Type B pancreatic cell (in vitro differentiated cells): ENCODE measurements around the gene CENPV. TPM values are rescaled to one million over a fixed set of nuclear protein-coding genes. Genes with fewer than 3 reads are reported as not detected.
"Not testable (repeated sequence)": the region's sequence is repeated elsewhere in the genome, so short reads cannot be mapped to it uniquely, and the experiment has no call there.

Experiments used
- DNase-seq: peaks from one replicate; pipeline ENCODE4 v3.0.0; 2021; ENCODE audit warnings: mixed read lengths; ENCODE audit not compliant: unreplicated experiment; ENCODE audit errors: extremely low spot score
- H3K27ac Mint-ChIP-seq: 2 replicates; pipeline ENCODE4 v1.8.0; 2021; ENCODE audit warnings: mild to moderate bottlenecking, mixed read lengths
- H3K27me3 Mint-ChIP-seq: 2 replicates; pipeline ENCODE4 v1.8.0; 2021; ENCODE audit warnings: mixed read lengths
- H3K36me3 Mint-ChIP-seq: 2 replicates; pipeline ENCODE4 v1.8.0; 2021; ENCODE audit warnings: mixed read lengths
- H3K4me1 Mint-ChIP-seq: one replicate; pipeline ENCODE4 v1.8.0; 2021; ENCODE audit warnings: mixed read lengths; ENCODE audit not compliant: unreplicated experiment
- H3K4me3 Mint-ChIP-seq: 2 replicates; pipeline ENCODE4 v1.8.0; 2021; ENCODE audit warnings: mild to moderate bottlenecking, mixed read lengths
- H3K9me3 Mint-ChIP-seq: 2 replicates; pipeline ENCODE4 v1.8.0; 2021; ENCODE audit warnings: mixed read lengths
- long read RNA-seq: library from polyadenylated mRNA; unstranded; transcript quantifications from one replicate; pipeline ENCODE4 v2.0.0, GENCODE V29; 2020
- total RNA-seq: library from RNA; stranded (reverse); gene quantifications from 2 replicates; pipeline ENCODE4 v1.2.1, GENCODE V29; 2021; ENCODE audit warnings: low replicate concordance
- TF ChIP-seq, protein P1 (sequence below): fragments of 200-600 bp; sonication (generic); conservative IDR thresholded peaks from 2 replicates; pipeline ENCODE4 v1.5.0; 2021; ENCODE audit warnings: antibody characterized with exemption, mild to moderate bottlenecking

CENPV gene
- 42.9 and 152 TPM in 2 replicates for total RNA-seq
- long read RNA-seq, result 0 reads

- Mint-ChIP-seq H3K36me3 (peaks cover 9% of the 10 kb centered on the region), H3K4me1 (peaks cover 11% of the 10 kb centered on the region), H3K27me3 (peaks cover 8% of the 10 kb centered on the region), H3K9me3 (no peaks in the 10 kb centered on the region), H3K4me3 (peak within 1 kb of the TSS; percentile 96), H3K27ac (peak within 1 kb of the TSS; percentile 94)
- TF ChIP-seq, protein P1, sequence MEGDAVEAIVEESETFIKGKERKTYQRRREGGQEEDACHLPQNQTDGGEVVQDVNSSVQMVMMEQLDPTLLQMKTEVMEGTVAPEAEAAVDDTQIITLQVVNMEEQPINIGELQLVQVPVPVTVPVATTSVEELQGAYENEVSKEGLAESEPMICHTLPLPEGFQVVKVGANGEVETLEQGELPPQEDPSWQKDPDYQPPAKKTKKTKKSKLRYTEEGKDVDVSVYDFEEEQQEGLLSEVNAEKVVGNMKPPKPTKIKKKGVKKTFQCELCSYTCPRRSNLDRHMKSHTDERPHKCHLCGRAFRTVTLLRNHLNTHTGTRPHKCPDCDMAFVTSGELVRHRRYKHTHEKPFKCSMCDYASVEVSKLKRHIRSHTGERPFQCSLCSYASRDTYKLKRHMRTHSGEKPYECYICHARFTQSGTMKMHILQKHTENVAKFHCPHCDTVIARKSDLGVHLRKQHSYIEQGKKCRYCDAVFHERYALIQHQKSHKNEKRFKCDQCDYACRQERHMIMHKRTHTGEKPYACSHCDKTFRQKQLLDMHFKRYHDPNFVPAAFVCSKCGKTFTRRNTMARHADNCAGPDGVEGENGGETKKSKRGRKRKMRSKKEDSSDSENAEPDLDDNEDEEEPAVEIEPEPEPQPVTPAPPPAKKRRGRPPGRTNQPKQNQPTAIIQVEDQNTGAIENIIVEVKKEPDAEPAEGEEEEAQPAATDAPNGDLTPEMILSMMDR, result peak; percentile 24
- DNase-seq, result peak; percentile 79
Observed at GRCh38 chr17:16353317-16354174, at the start of gene CENPV. Gene CENPV, minus strand, starts transcription at chr17:16353469. Its CDS starts 33 bp downstream, at chr17:16353436.

DNA sequence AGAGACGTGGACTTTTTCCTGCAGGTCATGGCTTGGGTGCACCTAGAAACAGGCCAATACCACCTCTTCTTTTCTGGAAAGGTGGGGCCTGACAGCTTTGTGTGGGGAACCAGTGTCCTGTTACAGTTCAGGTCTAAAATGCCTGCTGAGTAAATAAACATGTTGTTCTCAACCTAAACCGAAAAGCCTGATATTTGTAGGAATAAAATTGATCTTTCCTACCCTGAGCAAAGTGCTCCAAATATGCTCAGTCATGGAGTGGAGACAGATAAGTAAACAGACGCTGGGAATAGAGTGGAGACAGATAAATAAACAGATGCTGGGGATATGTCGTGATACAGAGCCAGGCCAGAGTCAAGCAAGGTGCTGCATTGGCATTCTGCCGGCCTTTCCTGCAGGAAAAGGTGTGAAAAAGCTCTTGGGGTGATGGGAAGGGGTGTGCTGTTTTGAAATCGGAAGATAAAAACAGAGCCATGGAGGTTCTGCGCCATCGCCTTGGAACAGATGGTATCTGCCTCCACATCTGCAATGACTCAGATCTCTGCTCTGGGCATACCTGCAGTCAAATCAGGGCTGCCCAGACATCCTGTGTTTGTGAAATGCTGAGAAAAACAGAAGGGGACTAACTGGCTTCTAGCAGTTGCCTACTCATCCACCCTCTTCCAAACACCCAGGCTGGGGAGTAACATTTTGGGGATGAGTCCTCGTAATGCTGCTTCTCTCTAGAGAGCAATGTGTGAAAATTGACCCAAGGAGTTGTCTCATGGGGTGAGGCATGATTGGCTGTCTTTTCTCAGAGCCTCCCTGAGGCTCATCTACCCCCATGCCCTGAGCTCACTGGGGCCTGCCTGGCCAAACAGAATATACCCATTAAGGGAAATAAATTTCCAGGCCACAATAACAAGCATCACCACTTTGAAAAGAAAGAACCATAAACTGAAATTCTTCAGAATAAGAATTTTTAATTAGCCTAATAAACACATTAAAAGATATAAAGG is 45.3 kb upstream of the CENPV start:
- Mint-ChIP-seq H3K4me1 (peaks cover 16% of the 10 kb centered on the region), H3K36me3 (no peaks in the 10 kb centered on the region), H3K9me3 (no peaks in the 10 kb centered on the region), H3K4me3 (no peak overlapping the region), H3K27me3 (no peaks in the 10 kb centered on the region), H3K27ac (no peak overlapping the region)
- TF ChIP-seq, protein P1, result no peak
- no peak for DNase-seq

GRCh38 chr17:16396693-16397092 is 43.4 kb upstream of the CENPV start:
- not testable (repeated sequence) for H3K9me3 Mint-ChIP-seq, H3K4me3 Mint-ChIP-seq, H3K27ac Mint-ChIP-seq, H3K36me3 Mint-ChIP-seq, DNase-seq, H3K27me3 Mint-ChIP-seq
- H3K4me1 Mint-ChIP-seq, result peaks cover 16% of the 10 kb centered on the region

DNA sequence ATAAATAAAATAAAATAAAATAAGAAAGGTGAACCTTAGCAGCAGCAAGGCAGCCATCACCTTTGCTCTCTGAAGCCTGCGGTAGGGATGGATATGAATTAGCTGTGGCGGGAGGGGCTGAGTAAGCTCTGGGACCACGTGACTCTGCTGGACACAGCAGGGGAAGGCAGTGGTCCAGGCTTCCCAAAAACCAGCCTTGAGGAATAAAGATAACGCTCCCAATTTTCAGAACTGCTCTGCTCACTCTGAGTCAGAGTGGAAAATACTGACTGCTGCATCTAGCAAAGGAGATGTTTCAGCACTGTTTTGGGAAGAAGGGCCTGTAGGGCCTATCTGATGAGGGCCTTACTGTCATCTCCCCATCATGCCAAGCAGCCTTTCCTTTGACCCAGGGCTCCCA is 42.6 kb upstream of the CENPV start:
- not testable (repeated sequence) for DNase-seq, H3K27ac Mint-ChIP-seq, H3K36me3 Mint-ChIP-seq, H3K4me3 Mint-ChIP-seq, H3K9me3 Mint-ChIP-seq, H3K27me3 Mint-ChIP-seq
- peaks cover 16% of the 10 kb centered on the region for H3K4me1 Mint-ChIP-seq

DNA sequence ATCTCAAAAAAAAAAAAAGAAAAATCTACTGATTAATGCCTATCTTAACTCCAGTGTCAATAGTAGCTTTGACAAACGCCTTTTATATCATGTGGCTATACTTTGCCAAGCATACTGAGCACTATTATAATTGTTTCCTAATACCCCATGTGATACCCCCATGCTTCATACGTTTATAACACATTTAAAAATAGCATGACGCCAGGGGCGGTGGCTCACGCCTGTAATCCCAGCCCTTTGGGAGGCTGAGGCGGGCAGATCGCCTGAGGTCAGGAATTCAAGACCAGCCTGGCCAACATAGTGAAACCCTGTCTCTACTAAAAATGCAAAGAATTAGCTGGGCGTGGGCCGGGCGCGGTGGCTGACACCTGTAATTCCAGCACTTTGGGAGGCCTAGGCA is 39.2 kb upstream of the CENPV start:
- not testable (repeated sequence) for H3K27me3 Mint-ChIP-seq, H3K27ac Mint-ChIP-seq, H3K36me3 Mint-ChIP-seq, H3K4me3 Mint-ChIP-seq, DNase-seq, H3K9me3 Mint-ChIP-seq, H3K4me1 Mint-ChIP-seq

GRCh38 chr17:16391451-16391850 is 38.2 kb upstream of the CENPV start:
- no peak for DNase-seq
- Mint-ChIP-seq H3K27me3 (no peaks in the 10 kb centered on the region), H3K9me3 (no peaks in the 10 kb centered on the region), H3K27ac (no peak overlapping the region), H3K4me1 (peaks cover 8% of the 10 kb centered on the region), H3K36me3 (no peaks in the 10 kb centered on the region), H3K4me3 (no peak overlapping the region)
- TF ChIP-seq, protein P1, result no peak

- not testable (repeated sequence) for H3K9me3 Mint-ChIP-seq, H3K27me3 Mint-ChIP-seq, DNase-seq
- Mint-ChIP-seq H3K4me1 (peaks cover 32% of the 10 kb centered on the region), H3K36me3 (peaks cover 32% of the 10 kb centered on the region), H3K4me3 (peak overlapping the region; percentile 95), H3K27ac (peak overlapping the region; percentile 89)
Observed at GRCh38 chr17:16386126-16386507, 32.8 kb upstream of the CENPV start.
